Measurements from ENCODE around the gene RB1.

- TF ChIP-seq EZH2phosphoT487 (IDR thresholded peaks at IDR 0.05; ENCODE audit: low read depth) (no peak), CTCF (IDR thresholded peaks at IDR 0.05; ENCODE audit: low read depth, low read length) (no peak)
Measured at GRCh38 chr13:48489666-48490065, 186.1 kb downstream of the RB1 start.
